Activated CD8-positive, alpha-beta memory T cell treated with anti-CD3 and anti-CD28 coated beads, Interleukin-2, amount 50 U/mL, for 24 hours (primary cell): Measurements from ENCODE around the gene GNG2.

Experiments
- DNase-seq: peaks from one replicate; pipeline ENCODE4 v3.0.0-alpha.2; 2020; ENCODE audit errors: extremely low read depth

Gene GNG2

GRCh38 chr14:51860164-51860824 lies at the start of gene GNG2:
TSS of gene GNG2 (plus strand) at chr14:51860612. CDS start at chr14:51950679, 90,067 bp downstream.
- no peak for DNase-seq

GRCh38 chr14:51811706-51812105 lies 48.7 kb upstream of the GNG2 start:
- no peak for DNase-seq

- no peak for DNase-seq
Measured at GRCh38 chr14:51816031-51816430, 44.4 kb upstream of the GNG2 start.

- DNase-seq, result no peak
Measured at GRCh38 chr14:51817326-51817725, 43.1 kb upstream of the GNG2 start.

- DNase-seq, result no peak
Measured at GRCh38 chr14:51818748-51819380, 41.5 kb upstream of the GNG2 start.

- DNase-seq, result no peak
Measured at GRCh38 chr14:51821822-51822221, 38.6 kb upstream of the GNG2 start.

- DNase-seq, result no peak
Measured at GRCh38 chr14:51822499-51822898, 37.9 kb upstream of the GNG2 start.

GRCh38 chr14:51823706-51824105 lies 36.7 kb upstream of the GNG2 start:
- DNase-seq, result no peak

GRCh38 chr14:51824191-51824590 lies 36.2 kb upstream of the GNG2 start:
- no peak for DNase-seq

GRCh38 chr14:51825926-51826325 lies 34.5 kb upstream of the GNG2 start:
- DNase-seq, result no peak

- peak; percentile 37 for DNase-seq
Measured at GRCh38 chr14:51828017-51828797, 32.2 kb upstream of the GNG2 start.

GRCh38 chr14:51834240-51834639 lies 26.2 kb upstream of the GNG2 start:
- DNase-seq, result no peak

GRCh38 chr14:51836417-51836816 lies 24.0 kb upstream of the GNG2 start:
- DNase-seq, result no peak

- no peak for DNase-seq
Measured at GRCh38 chr14:51844081-51844881, 16.1 kb upstream of the GNG2 start.

- no peak for DNase-seq
Measured at GRCh38 chr14:51845811-51846210, 14.6 kb upstream of the GNG2 start.

- peak; percentile 78 for DNase-seq
Measured at GRCh38 chr14:51846631-51847488, 13.6 kb upstream of the GNG2 start.

GRCh38 chr14:51847489-51847796 lies 13.0 kb upstream of the GNG2 start:
- no peak for DNase-seq

GRCh38 chr14:51848120-51848519 lies 12.3 kb upstream of the GNG2 start:
- no peak for DNase-seq

GRCh38 chr14:51849097-51849496 lies 11.3 kb upstream of the GNG2 start:
- DNase-seq, result no peak

- no peak for DNase-seq
Measured at GRCh38 chr14:51850651-51851050, 9.8 kb upstream of the GNG2 start.

- no peak for DNase-seq
Measured at GRCh38 chr14:51852541-51852940, 7.9 kb upstream of the GNG2 start.
